ENCODE results near the gene KCNIP3.

GRCh38 chr2:95311815-95312542, 14.8 kb downstream of the KCNIP3 start:
- no peak for TF ChIP-seq CTCF (IDR thresholded peaks at IDR 0.05; ENCODE audit: insufficient read depth, low read length)
- TF ChIP-seq REST (IDR thresholded peaks at IDR 0.05; ENCODE audit: insufficient replicate concordance, low read depth) = no peak
- no peak for TF ChIP-seq POLR2AphosphoS5 (IDR thresholded peaks at IDR 0.05; ENCODE audit: low read depth)
- TF ChIP-seq SPI1 (IDR thresholded peaks at IDR 0.05; ENCODE audit: borderline replicate concordance, low read depth) = no peak
- TF ChIP-seq GABPA (IDR thresholded peaks at IDR 0.05; ENCODE audit: low read depth) = no peak
